GM19351 (cell line): Measurements from ENCODE around the gene ALG1L2.
"Not testable (repeated sequence)": the region's sequence is repeated elsewhere in the genome, so short reads cannot be mapped to it uniquely, and the experiment has no call there.

Source experiments
- ATAC-seq: cut with Tn5 transposase; IDR thresholded peaks from one replicate; pipeline ENCODE4 v1.9.1; 2021; ENCODE audit warnings: mild to moderate bottlenecking, moderate library complexity; ENCODE audit not compliant: unreplicated experiment

ALG1L2 gene

DNA sequence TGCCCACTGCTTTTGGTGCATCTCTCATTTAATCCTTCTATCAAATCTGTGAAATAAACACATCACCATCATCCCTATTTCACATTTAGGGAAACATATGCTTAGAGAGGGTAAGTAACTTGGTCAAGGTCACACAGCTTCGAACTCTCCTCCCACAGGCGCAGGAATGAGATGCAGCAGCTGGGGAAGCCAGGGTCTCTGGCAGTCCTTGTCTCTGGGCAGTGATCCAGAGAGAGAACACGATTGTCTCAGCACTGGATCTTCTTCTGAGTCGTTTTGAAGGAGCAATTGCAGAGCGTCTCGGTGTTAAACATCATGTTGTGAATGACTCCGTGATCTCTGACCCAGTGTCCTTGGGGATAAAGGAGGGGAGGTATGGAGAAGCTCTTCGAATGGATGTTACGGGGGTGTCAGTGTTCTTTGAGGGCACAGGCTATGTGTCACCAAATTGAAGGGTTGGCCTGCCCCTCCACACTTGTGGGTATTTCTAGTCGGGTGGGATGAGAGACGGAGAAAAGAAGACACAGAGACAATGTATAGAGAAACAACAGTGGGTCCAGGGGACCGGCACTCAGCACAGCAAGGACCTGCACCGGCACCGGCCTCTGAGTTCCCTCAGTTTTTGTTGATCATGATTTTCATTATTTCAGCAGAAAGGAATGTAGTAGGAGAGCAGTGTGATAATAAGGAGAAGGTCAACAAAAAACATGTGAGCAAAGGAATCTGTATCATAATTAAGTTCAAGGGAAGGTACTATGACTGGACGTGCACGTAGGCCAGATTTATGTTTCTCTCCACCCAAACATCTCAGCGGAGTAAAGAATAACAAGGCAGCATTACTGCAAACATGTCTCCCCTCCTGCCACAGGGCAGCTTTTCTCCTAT, 41.5 kb downstream of the ALG1L2 start:
- ATAC-seq, result not testable (repeated sequence)

DNA sequence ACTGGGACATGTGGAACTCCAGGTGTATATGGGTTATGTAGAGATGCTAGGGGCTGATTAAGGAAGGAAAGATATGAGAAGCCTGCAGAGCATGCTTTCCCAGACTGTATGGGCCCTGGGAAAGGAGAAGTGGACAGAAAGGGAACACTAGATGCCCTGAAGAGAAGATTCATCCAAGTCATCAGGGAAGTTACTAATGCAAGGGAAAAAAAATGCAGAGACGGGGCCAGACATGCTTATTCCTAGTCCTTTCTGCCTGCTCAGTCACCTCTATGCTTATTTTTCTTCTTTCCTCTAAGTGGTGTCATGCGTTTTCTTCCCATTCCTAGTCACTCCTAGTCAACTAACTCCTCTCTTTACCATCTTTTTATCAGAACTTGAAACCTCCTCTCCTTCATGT, 43.8 kb downstream of the ALG1L2 start:
- not testable (repeated sequence) for ATAC-seq

DNA sequence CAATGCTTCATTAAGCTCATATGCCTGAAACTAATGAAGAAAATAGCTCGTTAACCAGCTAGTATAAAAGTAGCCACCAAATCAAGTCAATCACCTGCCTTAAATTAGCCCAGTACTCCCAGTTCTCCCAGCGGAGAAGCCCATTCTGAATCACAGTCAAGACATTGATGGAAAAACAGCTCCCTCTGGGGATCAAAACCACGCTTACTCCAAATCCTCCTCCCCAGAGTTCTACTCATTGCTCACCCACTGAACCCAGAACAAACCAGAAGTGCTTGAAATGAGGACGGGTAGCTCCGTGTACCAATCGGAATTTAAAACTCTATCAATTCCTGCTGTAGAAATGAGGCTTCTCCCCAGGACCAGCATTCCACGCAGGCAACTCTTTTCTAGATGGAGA, 54.7 kb downstream of the ALG1L2 start:
- not testable (repeated sequence) for ATAC-seq

DNA sequence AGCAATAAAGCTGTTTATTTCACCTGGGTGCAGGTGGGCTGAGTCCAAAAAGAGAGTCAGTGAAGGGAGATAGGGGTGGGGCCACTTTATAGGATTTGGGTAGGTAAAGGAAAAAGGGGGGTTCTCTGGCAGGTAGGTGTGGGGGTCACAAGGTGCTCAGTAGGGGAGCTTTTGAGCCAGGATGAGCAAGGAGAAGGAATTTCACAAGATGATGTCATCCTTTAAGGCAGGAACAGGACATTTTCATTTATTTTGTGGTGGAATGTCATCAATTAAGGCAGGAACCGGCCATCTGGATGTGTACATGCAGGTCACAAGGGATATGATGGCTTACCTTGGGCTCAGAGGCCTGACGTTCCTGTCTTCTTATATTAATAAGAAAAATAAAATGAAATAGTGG, 56.1 kb downstream of the ALG1L2 start:
- not testable (repeated sequence) for ATAC-seq

DNA sequence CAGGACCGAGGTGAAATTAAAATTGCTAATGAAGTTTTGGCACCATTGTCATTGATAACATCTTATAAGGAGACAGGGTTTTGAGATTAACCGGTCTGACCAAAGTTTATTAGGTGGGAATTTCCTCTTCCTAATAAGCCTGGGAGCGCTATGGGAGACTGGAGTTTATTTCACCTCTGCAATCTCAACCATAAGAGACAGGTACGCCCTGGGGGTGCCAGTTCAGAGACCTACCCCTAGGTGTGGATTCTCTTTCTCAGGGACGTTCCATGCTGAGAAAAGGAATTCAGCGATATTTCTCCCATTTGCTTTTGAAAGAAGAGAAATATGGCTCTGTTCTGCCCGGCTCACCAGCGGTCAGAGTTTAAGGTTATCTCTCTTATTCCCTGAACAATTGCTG, 57.4 kb downstream of the ALG1L2 start:
- not testable (repeated sequence) for ATAC-seq

DNA sequence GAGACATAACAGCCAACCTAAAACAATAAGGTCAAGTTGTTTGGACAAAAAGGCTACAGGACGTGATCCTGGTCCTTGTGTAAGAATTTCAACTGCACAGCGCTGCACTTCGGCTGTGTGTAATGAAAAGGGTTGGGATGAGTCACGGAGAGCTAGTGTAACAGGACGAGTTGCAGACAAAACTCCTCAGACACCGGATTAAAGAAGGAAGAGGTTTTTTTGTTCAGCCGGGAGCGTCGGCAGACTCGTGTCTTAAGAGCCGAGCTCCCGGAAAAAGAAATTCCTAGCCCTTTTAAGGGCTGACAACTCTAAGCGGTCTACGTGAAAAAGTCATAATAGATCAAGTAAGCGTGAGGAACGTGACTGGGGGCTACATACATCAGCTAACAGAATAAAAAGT, 59.1 kb downstream of the ALG1L2 start:
- not testable (repeated sequence) for ATAC-seq

DNA sequence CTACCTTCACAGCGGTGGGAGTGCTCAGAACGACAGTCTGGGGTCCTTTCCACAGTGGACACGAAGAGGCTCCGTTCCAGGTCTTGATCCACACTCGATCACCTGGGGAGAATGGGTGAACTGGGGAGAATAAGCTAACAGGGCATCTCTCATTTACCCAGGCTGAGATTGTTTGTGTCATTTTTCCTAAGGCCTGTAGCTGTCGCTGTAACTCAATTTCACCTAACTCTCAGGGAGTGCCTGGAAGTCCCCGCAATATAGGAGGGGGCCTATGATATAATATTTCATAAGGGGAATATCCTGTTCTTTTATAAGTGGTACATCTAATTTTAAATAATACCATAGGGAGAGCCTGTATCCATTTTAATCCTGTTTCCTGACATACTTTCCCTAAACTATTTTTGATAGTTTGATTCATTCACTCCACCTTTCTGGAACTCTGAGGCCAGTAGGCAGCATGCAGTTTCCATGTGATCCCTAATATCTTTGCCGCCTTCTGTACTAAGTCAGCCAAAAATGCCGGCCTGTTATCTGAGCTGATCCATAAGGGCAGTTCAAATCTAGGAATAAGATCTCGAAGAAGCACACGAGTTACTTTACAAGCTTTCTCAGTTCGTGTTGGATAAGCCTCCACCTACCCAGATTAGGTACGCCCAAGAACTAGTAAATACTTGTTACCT, 62.2 kb downstream of the ALG1L2 start:
- not testable (repeated sequence) for ATAC-seq

DNA sequence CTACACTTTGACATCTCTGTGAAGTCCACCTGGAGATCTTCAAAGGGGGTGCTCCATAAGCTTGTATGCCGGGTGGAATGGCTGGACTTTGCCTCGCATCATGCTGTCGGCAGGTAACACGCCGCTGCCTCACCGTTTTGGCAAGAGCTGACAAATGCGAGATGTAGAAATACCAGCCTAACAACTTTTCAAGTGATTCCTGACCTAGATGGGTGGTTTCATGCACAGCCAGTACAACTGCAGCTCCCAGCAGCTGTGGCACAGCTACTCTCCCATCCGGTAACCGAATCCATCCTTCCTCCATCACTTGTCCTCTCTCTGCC, 62.7 kb downstream of the ALG1L2 start:
- not testable (repeated sequence) for ATAC-seq

DNA sequence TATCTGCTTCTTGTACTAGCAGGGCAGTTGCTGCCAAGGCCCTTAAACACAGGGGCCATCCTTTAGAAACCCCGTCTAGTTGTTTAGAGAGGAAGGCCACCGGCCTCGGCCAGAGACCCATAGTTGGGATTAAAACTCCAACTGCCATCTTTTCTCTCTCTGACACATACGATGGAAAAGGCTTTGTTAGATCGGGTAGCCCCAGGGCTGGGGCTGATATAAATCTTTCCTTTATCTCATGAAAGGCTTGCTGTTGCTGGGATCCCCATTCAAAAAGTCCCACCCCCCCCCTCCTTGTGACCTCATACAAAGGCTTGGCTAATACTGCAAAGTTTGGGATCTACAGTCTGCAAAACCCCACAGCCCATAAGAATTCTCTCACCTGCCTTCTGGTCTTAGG, 63.8 kb downstream of the ALG1L2 start:
- not testable (repeated sequence) for ATAC-seq

DNA sequence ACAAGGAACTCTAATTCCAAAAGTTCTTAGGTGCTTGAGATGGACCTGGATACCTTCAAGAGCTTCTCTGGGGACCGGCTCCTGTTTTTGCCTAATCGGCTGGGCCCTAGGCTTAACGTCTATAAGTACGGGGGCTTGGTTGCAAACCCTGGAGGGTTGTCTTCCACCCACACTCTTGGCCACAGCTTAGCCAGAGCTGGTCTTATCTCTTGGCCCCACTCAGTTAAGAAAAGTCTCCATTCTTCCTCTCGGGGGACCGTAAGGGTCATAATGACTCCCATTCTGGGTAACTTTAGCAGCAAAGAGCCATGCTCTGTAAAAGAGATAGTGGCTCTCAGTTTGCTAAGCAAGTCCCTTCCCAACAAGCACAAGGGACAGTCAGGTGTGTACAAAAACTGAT, 64.8 kb downstream of the ALG1L2 start:
- ATAC-seq, result not testable (repeated sequence)
